ENCODE results near the gene TTLL5. TPM values are rescaled to one million over a fixed set of nuclear protein-coding genes. Genes with fewer than 3 reads are reported as not detected.

TTLL5 gene
- total and polyA plus RNA-seq, 2 of the 13 experiments (the other 11 are each of a cell fraction or from before 2014, with no cell fraction given), result 11.8 to 18.8 TPM

DNA sequence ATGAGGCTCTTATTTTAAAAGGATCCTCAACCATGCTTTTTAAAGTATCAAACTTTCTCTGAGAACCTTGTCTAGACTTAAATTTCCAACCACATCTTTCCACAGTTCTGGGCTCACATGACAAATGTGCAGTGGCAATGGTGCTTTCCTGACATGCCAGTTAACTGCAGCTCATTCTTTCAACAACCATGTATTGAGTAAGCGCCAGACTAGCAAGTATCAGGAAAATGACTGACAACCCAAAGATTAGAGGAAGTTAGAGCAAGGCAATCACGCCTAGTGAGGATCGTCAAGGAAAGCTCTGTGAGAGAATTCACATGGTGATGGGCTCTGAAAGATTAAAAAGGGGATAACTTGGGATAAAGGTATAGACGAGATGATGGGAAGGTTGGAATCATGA, 46.9 kb upstream of the TTLL5 start:
- DNase-seq (ENCODE audit: low spot score) (no peak), ATAC-seq (no peak), FAIRE-seq (no peak)
- Histone ChIP-seq H3K9me3 (ENCODE audit: low read length) (no peaks in the 10 kb centered on the region), H4K20me1 (ENCODE audit: insufficient read depth, low read length) (no peaks in the 10 kb centered on the region), H3K4me1 (ENCODE audit: insufficient read depth, low read length) (peaks cover 20% of the 10 kb centered on the region), H3K4me3 (replicated peaks in 1 of 3; ENCODE audit: insufficient read depth in 1 of 3, low read depth in 2 of 3, low read length in 3 of 3) (no peak overlapping the region), H3K27me3 (ENCODE audit: control insufficient read depth in 1 of 2, insufficient read depth in 2 of 2, low read length in 2 of 2) (no peaks in the 10 kb centered on the region), H3K9ac (ENCODE audit: insufficient read depth, low read depth, low read length) (no peak overlapping the region), H3K79me2 (ENCODE audit: insufficient read depth, low read length) (no peaks in the 10 kb centered on the region), H3K4me2 (ENCODE audit: low read depth, low read length) (no peak overlapping the region), H3K27ac (ENCODE audit: extremely low read length, insufficient read depth, low read length) (no peak overlapping the region), H3K36me3 (replicated peaks in 1 of 2; ENCODE audit: control insufficient read depth in 1 of 2, insufficient read depth in 2 of 2, low read length in 2 of 2) (peaks cover 0 to 1% of the 10 kb centered on the region in 2 experiments; a peak in 1 of 5 replicates), H2AFZ (ENCODE audit: low read length) (no peak overlapping the region)
- TF ChIP-seq, protein P1, sequence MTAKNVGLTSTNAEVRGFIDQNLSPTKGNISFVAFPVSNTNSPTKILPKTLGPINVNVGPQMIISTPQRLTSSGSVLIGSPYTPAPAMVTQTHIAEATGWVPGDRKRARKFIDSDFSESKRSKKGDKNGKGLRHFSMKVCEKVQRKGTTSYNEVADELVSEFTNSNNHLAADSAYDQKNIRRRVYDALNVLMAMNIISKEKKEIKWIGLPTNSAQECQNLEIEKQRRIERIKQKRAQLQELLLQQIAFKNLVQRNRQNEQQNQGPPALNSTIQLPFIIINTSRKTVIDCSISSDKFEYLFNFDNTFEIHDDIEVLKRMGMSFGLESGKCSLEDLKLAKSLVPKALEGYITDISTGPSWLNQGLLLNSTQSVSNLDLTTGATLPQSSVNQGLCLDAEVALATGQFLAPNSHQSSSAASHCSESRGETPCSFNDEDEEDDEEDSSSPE (CRISPR knock-in tag; IDR thresholded peaks at IDR 0.05), result no peak
- TF ChIP-seq PCBP2 (optimal IDR thresholded peaks at IDR 0.05; ENCODE audit: low read depth, low read length, poor library complexity, severe bottlenecking) (no peak), RXRB (CRISPR knock-in tag; IDR thresholded peaks at IDR 0.05; ENCODE audit: borderline replicate concordance) (no peak), IRX3 (CRISPR knock-in tag; IDR thresholded peaks at IDR 0.05; ENCODE audit: borderline replicate concordance, low read depth) (no peak), PPARG (CRISPR knock-in tag; conservative IDR thresholded peaks at IDR 0.05) (no peak), ZEB1 (IDR thresholded peaks at IDR 0.05; ENCODE audit: insufficient replicate concordance, low read depth) (no peak), ZNF615 (CRISPR knock-in tag; IDR thresholded peaks at IDR 0.05; ENCODE audit: borderline replicate concordance) (no peak), EP300 (IDR thresholded peaks at IDR 0.05; ENCODE audit: low read depth in 2 of 2, low read length in 2 of 2) (no peak), EP300 (CRISPR knock-in tag; IDR thresholded peaks at IDR 0.05; ENCODE audit: borderline replicate concordance) (no peak), PLRG1 (conservative IDR thresholded peaks at IDR 0.05) (no peak), ZBTB38 (CRISPR knock-in tag; IDR thresholded peaks at IDR 0.05) (no peak), MTF2 (CRISPR knock-in tag; IDR thresholded peaks at IDR 0.05; ENCODE audit: borderline replicate concordance) (no peak), ZNF619 (CRISPR knock-in tag; IDR thresholded peaks at IDR 0.05) (no peak), ARHGAP35 (CRISPR knock-in tag; IDR thresholded peaks at IDR 0.05; ENCODE audit: borderline replicate concordance) (no peak)
- TF ChIP-seq, protein P2, sequence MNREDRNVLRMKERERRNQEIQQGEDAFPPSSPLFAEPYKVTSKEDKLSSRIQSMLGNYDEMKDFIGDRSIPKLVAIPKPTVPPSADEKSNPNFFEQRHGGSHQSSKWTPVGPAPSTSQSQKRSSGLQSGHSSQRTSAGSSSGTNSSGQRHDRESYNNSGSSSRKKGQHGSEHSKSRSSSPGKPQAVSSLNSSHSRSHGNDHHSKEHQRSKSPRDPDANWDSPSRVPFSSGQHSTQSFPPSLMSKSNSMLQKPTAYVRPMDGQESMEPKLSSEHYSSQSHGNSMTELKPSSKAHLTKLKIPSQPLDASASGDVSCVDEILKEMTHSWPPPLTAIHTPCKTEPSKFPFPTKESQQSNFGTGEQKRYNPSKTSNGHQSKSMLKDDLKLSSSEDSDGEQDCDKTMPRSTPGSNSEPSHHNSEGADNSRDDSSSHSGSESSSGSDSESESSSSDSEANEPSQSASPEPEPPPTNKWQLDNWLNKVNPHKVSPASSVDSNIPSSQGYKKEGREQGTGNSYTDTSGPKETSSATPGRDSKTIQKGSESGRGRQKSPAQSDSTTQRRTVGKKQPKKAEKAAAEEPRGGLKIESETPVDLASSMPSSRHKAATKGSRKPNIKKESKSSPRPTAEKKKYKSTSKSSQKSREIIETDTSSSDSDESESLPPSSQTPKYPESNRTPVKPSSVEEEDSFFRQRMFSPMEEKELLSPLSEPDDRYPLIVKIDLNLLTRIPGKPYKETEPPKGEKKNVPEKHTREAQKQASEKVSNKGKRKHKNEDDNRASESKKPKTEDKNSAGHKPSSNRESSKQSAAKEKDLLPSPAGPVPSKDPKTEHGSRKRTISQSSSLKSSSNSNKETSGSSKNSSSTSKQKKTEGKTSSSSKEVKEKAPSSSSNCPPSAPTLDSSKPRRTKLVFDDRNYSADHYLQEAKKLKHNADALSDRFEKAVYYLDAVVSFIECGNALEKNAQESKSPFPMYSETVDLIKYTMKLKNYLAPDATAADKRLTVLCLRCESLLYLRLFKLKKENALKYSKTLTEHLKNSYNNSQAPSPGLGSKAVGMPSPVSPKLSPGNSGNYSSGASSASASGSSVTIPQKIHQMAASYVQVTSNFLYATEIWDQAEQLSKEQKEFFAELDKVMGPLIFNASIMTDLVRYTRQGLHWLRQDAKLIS (CRISPR knock-in tag; IDR thresholded peaks at IDR 0.05), result no peak
- TF ChIP-seq, protein P3, sequence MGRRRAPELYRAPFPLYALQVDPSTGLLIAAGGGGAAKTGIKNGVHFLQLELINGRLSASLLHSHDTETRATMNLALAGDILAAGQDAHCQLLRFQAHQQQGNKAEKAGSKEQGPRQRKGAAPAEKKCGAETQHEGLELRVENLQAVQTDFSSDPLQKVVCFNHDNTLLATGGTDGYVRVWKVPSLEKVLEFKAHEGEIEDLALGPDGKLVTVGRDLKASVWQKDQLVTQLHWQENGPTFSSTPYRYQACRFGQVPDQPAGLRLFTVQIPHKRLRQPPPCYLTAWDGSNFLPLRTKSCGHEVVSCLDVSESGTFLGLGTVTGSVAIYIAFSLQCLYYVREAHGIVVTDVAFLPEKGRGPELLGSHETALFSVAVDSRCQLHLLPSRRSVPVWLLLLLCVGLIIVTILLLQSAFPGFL (CRISPR knock-in tag; IDR thresholded peaks at IDR 0.05), result no peak
- BruUV-seq (replicated peaks), result no TSS peak
- ChIA-PET CTCF (ENCODE audit: low intra/inter-chr PET ratio, low total read pairs) (no interaction called here), POLR2A (no interaction called here)
- in situ Hi-C loops (cut with HindIII; ENCODE audit: extremely low pct_ligation_motif_present, low pct_unique_long_range_greater_than_20kb) (no loop called here), intact Hi-C loops (cut with micrococcal nuclease; ENCODE audit: unreplicated experiment) (no loop called here)
- WGBS (ENCODE audit: low lambda C conversion rate), result 68% methylated on average over 4 of the region's 4 CpGs
